Smooth muscle cell (in vitro differentiated cells): Measurements from ENCODE around the gene TRIM17. TPM values are rescaled to one million over a fixed set of nuclear protein-coding genes. Genes with fewer than 3 reads are reported as not detected.

ENCODE experiments used
- DNase-seq: peaks from one replicate; lab custom pipeline; 2025; ENCODE audit not compliant: unreplicated experiment; lab: John Stamatoyannopoulos, UW
- H2AFZ ChIP-seq: fragments of 200-600 bp; sonication (generic); 2 replicates; pipeline ENCODE4 v1.6.0; 2016; ENCODE audit warnings: antibody characterized with exemption, low read depth, mild to moderate bottlenecking
- H3F3A ChIP-seq: fragments of 200-600 bp; sonication (generic); 2 replicates; pipeline ENCODE4 v1.6.0; 2017; ENCODE audit warnings: antibody characterized with exemption, low read depth
- H3K27ac ChIP-seq: fragments of 200-600 bp; sonication (generic); 2 replicates; pipeline ENCODE4 v1.5.1; 2016; ENCODE audit warnings: low read depth, mild to moderate bottlenecking
- H3K27me3 ChIP-seq: fragments of 200-600 bp; sonication (generic); 2 replicates; pipeline ENCODE4 v1.6.1; 2016; ENCODE audit warnings: low read depth, mild to moderate bottlenecking
- H3K36me3 ChIP-seq: fragments of 200-600 bp; sonication (generic); 2 replicates; pipeline ENCODE4 v1.5.1; 2016; ENCODE audit warnings: low read depth
- H3K4me1 ChIP-seq: fragments of 200-600 bp; sonication (generic); 2 replicates; pipeline ENCODE4 v1.5.1; 2016; ENCODE audit warnings: low read depth
- H3K4me2 ChIP-seq: fragments of 200-600 bp; sonication (generic); 2 replicates; pipeline ENCODE4 v1.6.0; 2016; ENCODE audit warnings: mild to moderate bottlenecking
- H3K4me3 ChIP-seq: fragments of 200-600 bp; sonication (generic); 2 replicates; pipeline ENCODE4 v1.5.1; 2016; ENCODE audit warnings: mild to moderate bottlenecking
- H3K79me2 ChIP-seq: fragments of 200-600 bp; sonication (generic); 2 replicates; pipeline ENCODE4 v1.6.0; 2016; ENCODE audit warnings: low read depth, mild to moderate bottlenecking
- H3K9ac ChIP-seq: fragments of 200-600 bp; sonication (generic); 2 replicates; pipeline ENCODE4 v1.6.0; 2016; ENCODE audit warnings: low read depth
- H3K9me3 ChIP-seq: fragments of 200-600 bp; sonication (generic); replicated peaks from 2 replicates; pipeline ENCODE4 v1.5.1; 2016; ENCODE audit warnings: low read depth
- H4K20me1 ChIP-seq: fragments of 200-600 bp; sonication (generic); 2 replicates; pipeline ENCODE4 v1.6.0; 2016; ENCODE audit warnings: low read depth
- CTCF ChIP-seq: fragments of 200-600 bp; sonication (generic); IDR thresholded peaks from 2 replicates; pipeline ENCODE4 v1.5.1; 2017; ENCODE audit warnings: borderline replicate concordance, mild to moderate bottlenecking, antibody characterized with exemption; ENCODE audit not compliant: insufficient read depth, poor library complexity, severe bottlenecking
- WGBS: methylation state at CpG from one replicate; pipeline ENCODE4 v1.1.7; 2016; ENCODE audit warnings: low lambda C conversion rate; 5-methylcytosine and 5-hydroxymethylcytosine counted together
- polyA plus RNA-seq: library from polyadenylated mRNA; unstranded; fragments of >200 nt; fragmentation: Nextera tagmentation; extraction: Ambion mirVana; gene quantifications from 2 replicates; pipeline ENCODE4 v1.2.1, GENCODE V29; 2016
- total RNA-seq: library from RNA; depleted of rRNA; stranded (reverse); fragments of >200 nt; gene quantifications from 2 replicates; pipeline ENCODE4 v1.2.3, GENCODE V29; 2014

Gene TRIM17
- total and polyA plus RNA-seq, 2 experiments from 2014 or later, result 1.5 to 1.6 TPM

- H4K20me1 ChIP-seq, result no peaks in the 10 kb centered on the region
- H2AFZ ChIP-seq, result no peak overlapping the region
- 90% methylated on average over 15 of the region's 18 CpGs for WGBS
- no peak overlapping the region for H3K4me2 ChIP-seq
- H3K9me3 ChIP-seq, result no peaks in the 10 kb centered on the region
- no peak overlapping the region for H3K4me3 ChIP-seq
- H3K27ac ChIP-seq, result no peak overlapping the region
- no peaks in the 10 kb centered on the region for H3K79me2 ChIP-seq
- no peak for TF ChIP-seq CTCF
- H3K27me3 ChIP-seq, result no peaks in the 10 kb centered on the region
- H3F3A ChIP-seq, result no peaks in the 10 kb centered on the region
- no peaks in the 10 kb centered on the region for H3K4me1 ChIP-seq
- H3K9ac ChIP-seq, result no peak overlapping the region
- H3K36me3 ChIP-seq, result no peaks in the 10 kb centered on the region
- DNase-seq, result no peak
These were observed 54.3 kb downstream of the TRIM17 start for GRCh38 chr1:228362141-228362883.

GRCh38 chr1:228361314-228362140 lies 55.1 kb downstream of the TRIM17 start:
- H3K4me3 ChIP-seq, result no peak overlapping the region
- 90% methylated on average over 20 of the region's 26 CpGs for WGBS
- no peaks in the 10 kb centered on the region for H3K9me3 ChIP-seq

GRCh38 chr1:228360533-228361313 lies 55.9 kb downstream of the TRIM17 start:
- no peak for DNase-seq
- TF ChIP-seq CTCF, result no peak
- Histone ChIP-seq H3K4me1 (no peaks in the 10 kb centered on the region), H3K4me3 (no peak overlapping the region), H3F3A (no peaks in the 10 kb centered on the region), H3K9ac (no peak overlapping the region), H3K9me3 (no peaks in the 10 kb centered on the region), H3K27me3 (no peaks in the 10 kb centered on the region), H2AFZ (no peak overlapping the region), H3K79me2 (no peaks in the 10 kb centered on the region), H3K27ac (no peak overlapping the region), H3K4me2 (no peak overlapping the region), H4K20me1 (no peaks in the 10 kb centered on the region), H3K36me3 (no peaks in the 10 kb centered on the region)
- 91% methylated on average over 19 of the region's 19 CpGs for WGBS

More at GRCh38 chr1:228361314-228362140, 55.1 kb downstream of the TRIM17 start:
- Histone ChIP-seq H3K9ac (no peak overlapping the region), H3K79me2 (no peaks in the 10 kb centered on the region), H3F3A (no peaks in the 10 kb centered on the region), H3K27me3 (no peaks in the 10 kb centered on the region), H3K4me2 (no peak overlapping the region), H2AFZ (no peak overlapping the region), H3K4me1 (no peaks in the 10 kb centered on the region), H3K27ac (no peak overlapping the region), H4K20me1 (no peaks in the 10 kb centered on the region), H3K36me3 (no peaks in the 10 kb centered on the region)
- no peak for TF ChIP-seq CTCF
- DNase-seq, result no peak
